Loucy (cell line): ENCODE data around the gene SAE1.

Experiments used
- EZH2phosphoT487 ChIP-seq: fragments of 200-600 bp; IDR thresholded peaks from 2 replicates; pipeline ENCODE4 v1.6.1; 2018; ENCODE audit warnings: antibody characterized with exemption, mild to moderate bottlenecking, moderate library complexity, borderline replicate concordance
- TF ChIP-seq, protein P1 (sequence below): fragments of 200-600 bp; sonication (generic); conservative IDR thresholded peaks from 2 replicates; pipeline ENCODE4 v1.5.1; 2014; ENCODE audit warnings: mild to moderate bottlenecking, antibody characterized with exemption, low read length

- TF ChIP-seq, protein P1, sequence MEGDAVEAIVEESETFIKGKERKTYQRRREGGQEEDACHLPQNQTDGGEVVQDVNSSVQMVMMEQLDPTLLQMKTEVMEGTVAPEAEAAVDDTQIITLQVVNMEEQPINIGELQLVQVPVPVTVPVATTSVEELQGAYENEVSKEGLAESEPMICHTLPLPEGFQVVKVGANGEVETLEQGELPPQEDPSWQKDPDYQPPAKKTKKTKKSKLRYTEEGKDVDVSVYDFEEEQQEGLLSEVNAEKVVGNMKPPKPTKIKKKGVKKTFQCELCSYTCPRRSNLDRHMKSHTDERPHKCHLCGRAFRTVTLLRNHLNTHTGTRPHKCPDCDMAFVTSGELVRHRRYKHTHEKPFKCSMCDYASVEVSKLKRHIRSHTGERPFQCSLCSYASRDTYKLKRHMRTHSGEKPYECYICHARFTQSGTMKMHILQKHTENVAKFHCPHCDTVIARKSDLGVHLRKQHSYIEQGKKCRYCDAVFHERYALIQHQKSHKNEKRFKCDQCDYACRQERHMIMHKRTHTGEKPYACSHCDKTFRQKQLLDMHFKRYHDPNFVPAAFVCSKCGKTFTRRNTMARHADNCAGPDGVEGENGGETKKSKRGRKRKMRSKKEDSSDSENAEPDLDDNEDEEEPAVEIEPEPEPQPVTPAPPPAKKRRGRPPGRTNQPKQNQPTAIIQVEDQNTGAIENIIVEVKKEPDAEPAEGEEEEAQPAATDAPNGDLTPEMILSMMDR, result no peak
- TF ChIP-seq EZH2phosphoT487, result no peak
These were observed 57.2 kb downstream of the SAE1 start for GRCh38 chr19:47187797-47188196.
